HUES6 (cell line): ENCODE data around the gene TNFRSF14.

ENCODE experiments used
- H3K27ac ChIP-seq: 2 replicates; pipeline ENCODE4 v1.7.0; 2013; ENCODE audit warnings: low read depth, mild to moderate bottlenecking, low read length, inconsistent platforms
- H3K27me3 ChIP-seq: 2 replicates; pipeline ENCODE4 v1.6.1; 2013; ENCODE audit warnings: low read length; ENCODE audit not compliant: control insufficient read depth, insufficient read depth
- H3K36me3 ChIP-seq: 2 replicates; pipeline ENCODE4 v1.6.1; 2013; ENCODE audit warnings: low read length; ENCODE audit not compliant: control insufficient read depth, insufficient read depth
- H3K4me1 ChIP-seq: 2 replicates; pipeline ENCODE4 v1.6.1; 2013; ENCODE audit warnings: low read length; ENCODE audit not compliant: control insufficient read depth, insufficient read depth
- H3K4me3 ChIP-seq: 2 replicates; pipeline ENCODE4 v1.5.1; 2013; ENCODE audit warnings: low read depth, low read length
- H3K9ac ChIP-seq: one replicate; pipeline ENCODE4 v1.6.1; 2013; ENCODE audit warnings: mild to moderate bottlenecking, low read length
- H3K9me3 ChIP-seq: 2 replicates; pipeline ENCODE4 v1.6.1; 2013; ENCODE audit warnings: low read depth, low read length; ENCODE audit not compliant: control insufficient read depth, insufficient read depth

Gene TNFRSF14

DNA sequence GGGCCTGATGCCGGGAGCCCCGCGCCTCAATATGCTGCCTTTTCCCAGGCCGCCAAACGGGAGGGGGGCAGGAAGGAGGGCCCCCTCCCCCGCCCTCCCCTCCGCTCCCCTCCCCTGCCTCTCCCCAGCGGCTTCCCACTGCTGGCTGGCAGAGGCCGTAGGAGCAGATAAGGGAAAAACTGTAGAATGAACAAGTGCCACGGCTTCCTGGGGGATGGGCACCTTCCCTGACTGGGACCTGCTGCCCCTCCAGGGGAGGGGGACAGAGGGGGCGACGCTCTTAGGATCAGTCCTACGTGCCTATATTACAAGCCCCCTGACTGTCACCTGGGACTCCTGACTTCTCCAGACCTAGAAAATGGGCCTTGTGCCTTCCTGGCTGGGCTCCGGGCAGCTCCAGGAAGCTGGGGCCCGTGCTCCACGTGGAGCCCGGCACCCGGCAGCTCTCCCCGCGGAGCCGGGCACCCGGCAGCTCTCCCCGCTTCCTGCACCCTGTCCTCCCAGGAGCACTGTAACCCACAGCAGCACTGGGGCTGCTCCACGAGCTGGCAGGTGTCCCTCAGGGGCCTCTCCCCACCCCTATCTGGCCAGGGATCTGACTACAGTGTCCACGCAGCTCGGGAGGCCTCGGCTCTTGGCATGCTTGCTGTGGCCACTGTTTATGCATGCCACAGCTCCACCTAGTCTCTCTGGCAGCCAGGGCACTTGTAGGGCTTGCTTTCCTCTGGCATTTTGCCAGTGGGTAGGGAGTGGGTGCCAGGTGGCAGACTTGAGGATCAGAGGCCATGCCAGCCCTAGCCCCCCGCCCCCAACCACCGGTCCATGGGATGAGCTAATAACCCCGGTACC, 25.4 kb upstream of the TNFRSF14 start:
- Histone ChIP-seq H3K9ac (no peak overlapping the region), H3K27me3 (peaks cover 91% of the 10 kb centered on the region), H3K27ac (no peak overlapping the region)

DNA sequence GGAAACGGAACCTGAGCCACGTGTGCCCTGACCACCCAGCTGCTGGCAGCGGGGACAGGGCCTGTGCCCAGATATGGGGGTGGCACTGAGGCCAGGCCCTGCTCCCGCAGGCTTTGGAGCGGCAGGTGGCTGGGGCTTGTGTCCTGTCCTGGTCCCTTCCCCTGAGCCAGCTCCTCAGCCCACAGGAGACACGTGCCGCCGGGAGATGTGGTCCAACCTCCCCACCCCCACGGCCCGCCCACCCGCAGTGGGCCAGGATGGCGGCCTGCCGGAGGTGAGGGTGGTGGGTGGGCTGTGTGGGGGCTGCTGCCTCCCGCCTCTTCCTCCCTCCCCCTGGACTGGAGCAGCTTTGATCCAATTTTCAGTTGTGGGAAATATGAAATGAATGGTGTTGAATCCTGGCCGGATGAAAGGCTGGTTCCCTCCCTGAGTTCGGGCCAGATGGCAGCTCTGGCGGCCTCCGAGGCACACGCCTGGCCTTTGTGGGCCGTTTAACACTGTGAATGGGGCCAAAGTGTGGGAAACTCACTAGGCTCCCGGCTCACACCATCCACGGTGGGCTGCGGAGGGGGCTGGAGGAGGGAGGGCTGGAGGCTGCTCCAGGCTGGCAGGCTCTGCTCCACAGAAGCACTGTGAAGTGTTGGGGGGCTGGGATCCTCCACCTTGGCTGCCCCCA, 23.5 kb upstream of the TNFRSF14 start:
- H3K9ac ChIP-seq: no peak overlapping the region
- peaks cover 98% of the 10 kb centered on the region for H3K27me3 ChIP-seq
- H3K27ac ChIP-seq: no peak overlapping the region
- no peaks in the 10 kb centered on the region for H3K9me3 ChIP-seq
- H3K4me1 ChIP-seq: peaks cover 31% of the 10 kb centered on the region
- H3K4me3 ChIP-seq: no peak overlapping the region
- no peaks in the 10 kb centered on the region for H3K36me3 ChIP-seq

More for the DNA sequence above, 25.4 kb upstream of the TNFRSF14 start:
- no peak overlapping the region; the same call in 1 of the 2 replicates for H3K4me3 ChIP-seq
- no peaks in the 10 kb centered on the region for H3K36me3 ChIP-seq
- peaks cover 39% of the 10 kb centered on the region for H3K4me1 ChIP-seq
- no peaks in the 10 kb centered on the region for H3K9me3 ChIP-seq

DNA sequence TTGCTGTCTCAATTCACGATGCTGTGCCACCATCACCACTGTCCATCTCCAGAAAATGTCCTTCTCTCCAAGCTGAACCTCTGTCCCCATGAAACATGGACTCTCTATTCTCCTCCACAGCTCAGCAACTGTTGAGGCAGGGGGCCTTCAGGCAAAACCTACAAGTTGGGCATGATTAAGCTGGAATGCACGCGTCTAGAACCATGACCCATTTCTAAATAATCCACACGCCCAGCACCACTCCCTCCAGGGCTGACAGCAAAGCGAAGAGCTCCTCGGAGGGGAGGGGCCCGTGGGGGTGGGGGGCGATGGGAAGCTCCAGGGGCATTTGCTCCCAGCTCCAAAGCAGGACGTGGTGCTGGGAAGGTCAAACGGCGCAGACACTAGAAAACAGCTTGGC, 22.8 kb upstream of the TNFRSF14 start:
- Histone ChIP-seq H3K27me3 (peaks cover 98% of the 10 kb centered on the region), H3K4me3 (no peak overlapping the region), H3K9ac (no peak overlapping the region), H3K27ac (no peak overlapping the region), H3K4me1 (peaks cover 31% of the 10 kb centered on the region), H3K9me3 (no peaks in the 10 kb centered on the region), H3K36me3 (no peaks in the 10 kb centered on the region)

DNA sequence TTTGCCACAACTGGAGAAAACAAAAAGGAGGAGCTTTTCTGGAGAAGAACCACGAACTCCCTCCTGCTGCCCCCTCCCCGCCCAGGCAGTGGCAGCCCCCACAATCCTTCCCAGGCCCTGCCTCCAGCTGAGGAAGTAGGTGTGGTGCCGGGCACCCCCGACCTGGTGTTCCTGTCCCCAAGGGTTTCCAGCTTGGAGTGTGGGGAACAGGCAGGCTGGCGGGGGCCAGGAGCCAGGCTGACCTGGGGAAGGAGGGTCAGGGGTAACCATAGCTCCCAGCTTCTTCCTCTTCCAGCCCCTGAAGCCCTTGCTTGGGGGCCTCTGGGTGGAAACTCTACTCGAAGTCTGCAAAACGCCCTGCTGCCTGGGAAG, 21.9 kb upstream of the TNFRSF14 start:
- Histone ChIP-seq H3K27ac (no peak overlapping the region), H3K27me3 (peaks cover 97% of the 10 kb centered on the region), H3K9me3 (no peaks in the 10 kb centered on the region), H3K36me3 (no peaks in the 10 kb centered on the region), H3K4me1 (peaks cover 23% of the 10 kb centered on the region), H3K4me3 (no peak overlapping the region), H3K9ac (no peak overlapping the region)

DNA sequence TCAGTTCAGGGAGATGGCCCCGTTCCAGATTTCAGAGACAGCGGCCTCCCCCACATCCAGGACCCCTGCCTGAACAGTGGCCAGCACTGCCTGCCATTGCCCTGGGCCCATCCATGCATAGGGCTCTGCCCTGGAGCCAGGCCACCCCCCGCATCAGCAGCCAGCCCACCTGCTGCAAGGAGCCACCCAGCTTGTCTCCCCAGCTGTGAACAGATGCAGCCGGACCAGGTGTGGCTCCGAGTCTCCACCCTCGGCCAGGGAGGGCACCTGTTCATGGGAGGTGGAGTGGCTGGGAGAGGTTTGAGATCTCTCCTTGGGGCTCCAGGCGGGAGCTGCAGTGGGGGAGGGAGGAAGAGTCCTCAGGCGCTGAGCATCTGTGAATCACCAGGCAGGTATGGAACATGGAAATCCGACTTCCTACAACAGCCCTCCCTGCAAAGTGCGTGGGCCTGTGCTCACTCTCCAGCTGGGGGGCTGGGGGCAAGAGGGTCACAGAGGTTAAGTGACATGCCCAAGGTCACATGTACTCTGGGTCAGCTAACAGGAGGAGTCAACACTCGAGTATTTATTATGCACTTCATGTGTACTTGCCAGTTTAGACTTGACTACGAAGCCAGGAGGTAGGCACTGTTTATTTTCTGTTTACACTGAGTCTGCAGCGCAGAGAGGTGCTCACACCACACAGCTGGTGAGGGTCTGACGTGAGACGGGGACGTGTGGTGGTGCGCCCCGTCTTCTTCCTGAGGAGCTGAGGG, 21.3 kb upstream of the TNFRSF14 start:
- Histone ChIP-seq H3K9ac (no peak overlapping the region), H3K9me3 (no peaks in the 10 kb centered on the region), H3K36me3 (no peaks in the 10 kb centered on the region), H3K27me3 (peaks cover 96% of the 10 kb centered on the region), H3K27ac (no peak overlapping the region), H3K4me1 (peaks cover 21% of the 10 kb centered on the region), H3K4me3 (no peak overlapping the region)

DNA sequence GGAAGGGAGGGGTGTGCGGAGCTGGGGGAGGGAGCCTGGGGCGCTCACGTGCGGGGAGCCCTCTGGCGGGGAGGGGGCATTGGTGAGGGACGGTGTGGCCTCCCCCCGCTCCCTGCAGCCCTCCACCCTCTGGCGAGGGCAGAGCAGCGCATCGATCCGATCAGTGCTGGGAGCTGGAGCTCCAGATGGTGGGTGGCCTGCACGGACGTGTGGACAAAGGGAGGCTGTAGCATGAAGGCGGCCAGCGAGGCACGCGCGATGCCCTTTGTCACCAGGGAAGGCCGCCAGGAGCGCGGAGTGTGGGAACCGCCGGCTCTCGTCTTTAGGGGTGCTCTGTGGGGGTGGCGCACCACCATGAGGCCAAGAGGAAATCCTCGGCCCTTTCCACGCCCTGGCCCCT, 20.7 kb upstream of the TNFRSF14 start:
- H3K9ac ChIP-seq: no peak overlapping the region

DNA sequence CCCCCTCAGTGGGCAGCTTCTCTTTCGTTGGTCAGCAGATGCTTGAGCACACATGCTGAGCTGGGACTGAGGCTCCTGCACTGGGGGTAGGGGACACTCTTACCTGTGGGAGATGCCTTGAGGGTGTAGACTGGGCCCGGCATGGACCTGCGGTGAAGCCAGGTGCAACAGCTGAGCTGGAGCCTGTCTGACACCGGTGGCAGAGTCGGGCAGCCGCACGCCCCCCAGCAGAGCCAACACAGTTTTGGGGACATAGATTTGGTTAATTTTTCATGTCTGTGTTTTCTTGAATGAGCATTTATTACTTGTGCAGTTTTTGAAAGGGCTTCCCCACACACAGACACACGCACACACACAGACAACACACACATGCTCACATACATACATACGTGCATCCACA, 20.2 kb upstream of the TNFRSF14 start:
- Histone ChIP-seq H3K36me3 (no peaks in the 10 kb centered on the region), H3K27me3 (peaks cover 92% of the 10 kb centered on the region), H3K9ac (no peak overlapping the region), H3K4me3 (no peak overlapping the region), H3K27ac (no peak overlapping the region), H3K4me1 (peaks cover 15% of the 10 kb centered on the region), H3K9me3 (no peaks in the 10 kb centered on the region)

More for the DNA sequence above, 20.7 kb upstream of the TNFRSF14 start:
- peaks cover 96% of the 10 kb centered on the region for H3K27me3 ChIP-seq
- no peaks in the 10 kb centered on the region for H3K9me3 ChIP-seq
- peaks cover 20% of the 10 kb centered on the region for H3K4me1 ChIP-seq
- H3K4me3 ChIP-seq: no peak overlapping the region
- no peaks in the 10 kb centered on the region for H3K36me3 ChIP-seq
- no peak overlapping the region for H3K27ac ChIP-seq

DNA sequence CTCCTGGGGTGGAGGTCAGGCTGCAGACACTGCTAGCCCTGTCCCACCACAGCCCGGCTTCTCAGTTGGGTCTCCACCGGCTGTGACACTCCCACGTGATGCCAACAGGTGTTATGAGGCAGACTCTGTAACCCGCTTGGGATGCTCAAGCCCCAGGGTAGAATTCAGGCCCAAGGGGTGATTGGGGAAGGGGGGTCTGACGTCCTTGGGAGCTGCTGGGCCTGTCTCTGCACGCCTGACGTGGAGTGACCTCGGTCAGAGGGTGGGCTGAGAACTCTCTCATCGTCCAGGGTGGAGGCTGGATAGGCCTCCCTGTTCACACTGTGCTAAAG, 18.4 kb upstream of the TNFRSF14 start:
- Histone ChIP-seq H3K27ac (no peak overlapping the region), H3K9me3 (no peaks in the 10 kb centered on the region), H3K36me3 (no peaks in the 10 kb centered on the region), H3K9ac (no peak overlapping the region), H3K27me3 (peaks cover 92% of the 10 kb centered on the region), H3K4me1 (peaks cover 14% of the 10 kb centered on the region), H3K4me3 (no peak overlapping the region)

DNA sequence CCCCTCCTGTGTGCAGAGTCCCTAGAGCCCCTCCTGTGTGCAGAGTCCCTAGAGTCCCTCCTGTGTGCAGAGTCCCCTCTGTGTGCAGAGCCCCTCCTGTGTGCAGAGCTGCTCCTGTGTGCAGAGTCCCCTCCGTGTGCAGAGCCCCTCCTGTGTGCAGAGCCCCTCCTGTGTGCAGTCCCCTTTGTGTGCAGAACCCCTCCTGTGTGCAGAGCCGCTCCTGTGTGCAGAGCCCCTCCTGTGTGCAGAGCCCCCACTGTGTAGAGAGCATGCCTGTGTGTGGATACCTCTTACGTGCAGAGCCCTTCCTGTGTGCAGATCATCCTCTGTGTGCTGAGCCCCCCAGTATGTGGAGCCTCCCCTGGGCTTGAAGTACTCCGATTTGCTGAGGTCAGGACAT, 17.8 kb upstream of the TNFRSF14 start:
- no peak overlapping the region for H3K4me3 ChIP-seq
- no peaks in the 10 kb centered on the region for H3K36me3 ChIP-seq
- peaks cover 19% of the 10 kb centered on the region for H3K4me1 ChIP-seq
- no peaks in the 10 kb centered on the region for H3K9me3 ChIP-seq
- H3K9ac ChIP-seq: no peak overlapping the region
- H3K27me3 ChIP-seq: peaks cover 92% of the 10 kb centered on the region
- no peak overlapping the region for H3K27ac ChIP-seq

DNA sequence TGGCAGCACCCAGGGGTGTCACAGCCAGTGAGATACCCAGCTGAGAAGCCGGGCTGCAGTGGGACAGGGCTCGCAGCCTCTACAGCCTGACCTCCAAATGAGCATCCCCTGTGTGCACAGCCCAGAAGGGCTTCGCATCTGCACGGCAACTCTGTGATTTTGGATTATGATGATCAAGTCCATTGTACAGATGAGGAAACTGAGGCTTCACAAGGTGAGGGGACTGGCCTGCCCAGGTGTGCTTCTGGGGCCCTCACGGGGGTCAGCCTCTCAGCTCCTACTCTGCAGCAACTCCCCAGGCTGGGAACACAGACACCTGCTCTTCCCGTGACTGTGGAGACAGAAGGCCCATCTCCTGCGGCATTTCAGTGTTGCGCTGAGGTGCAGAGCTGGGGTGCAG, 17.3 kb upstream of the TNFRSF14 start:
- H3K9me3 ChIP-seq: no peaks in the 10 kb centered on the region
- H3K27me3 ChIP-seq: peaks cover 92% of the 10 kb centered on the region
- H3K9ac ChIP-seq: no peak overlapping the region
- H3K36me3 ChIP-seq: no peaks in the 10 kb centered on the region
- H3K27ac ChIP-seq: no peak overlapping the region
- no peak overlapping the region for H3K4me3 ChIP-seq
- H3K4me1 ChIP-seq: peaks cover 24% of the 10 kb centered on the region
